ENCODE data around the gene ZMYND12.

The ZMYND12 gene

GRCh38 chr1:42434340-42434739, 21.5 kb downstream of the ZMYND12 start:
- no peak for DNase-seq

DNA sequence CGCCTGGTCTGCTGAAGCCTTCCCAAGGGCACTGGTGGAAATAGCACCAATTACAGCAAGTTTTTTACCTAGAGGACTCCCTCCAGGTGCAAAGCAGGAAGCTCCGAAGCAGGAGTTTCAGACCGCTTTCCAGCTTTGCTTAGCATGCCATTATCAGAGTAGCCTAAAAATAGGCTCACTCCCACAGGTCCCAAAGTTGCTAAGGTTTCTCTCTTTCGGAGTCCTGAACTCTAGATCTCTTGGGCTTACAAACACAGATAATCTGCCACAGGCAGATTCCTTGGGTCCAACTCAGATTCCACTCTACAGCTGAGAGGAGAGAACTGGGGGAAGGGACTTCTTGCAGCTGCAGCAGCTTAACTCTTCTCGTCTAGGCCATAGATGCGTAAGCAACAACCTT, 22.5 kb downstream of the ZMYND12 start:
- DNase-seq = no peak

GRCh38 chr1:42432714-42433113, 23.1 kb downstream of the ZMYND12 start:
- DNase-seq = no peak

DNA sequence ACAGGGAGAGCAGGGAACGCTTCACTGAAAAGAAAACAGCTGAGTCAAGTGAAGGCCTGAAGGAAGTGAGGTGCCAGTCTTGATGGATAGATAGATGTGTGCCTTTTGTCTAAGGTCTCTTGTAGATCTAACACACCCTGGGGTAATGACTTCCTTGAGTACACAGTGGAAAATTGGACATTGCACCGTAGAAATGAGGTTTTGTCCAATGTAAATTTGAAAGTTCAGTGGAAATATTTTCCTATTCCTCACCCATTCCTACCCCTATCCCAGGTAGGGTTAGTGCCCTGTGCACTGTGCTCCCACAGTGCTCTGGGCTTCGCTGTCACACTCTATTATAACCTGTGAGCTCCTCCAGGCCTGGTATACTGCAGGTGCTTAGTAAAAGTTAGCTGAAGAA, 24.3 kb downstream of the ZMYND12 start:
- no peak for DNase-seq

GRCh38 chr1:42430286-42431135, 25.3 kb downstream of the ZMYND12 start:
- no peak for DNase-seq

DNA sequence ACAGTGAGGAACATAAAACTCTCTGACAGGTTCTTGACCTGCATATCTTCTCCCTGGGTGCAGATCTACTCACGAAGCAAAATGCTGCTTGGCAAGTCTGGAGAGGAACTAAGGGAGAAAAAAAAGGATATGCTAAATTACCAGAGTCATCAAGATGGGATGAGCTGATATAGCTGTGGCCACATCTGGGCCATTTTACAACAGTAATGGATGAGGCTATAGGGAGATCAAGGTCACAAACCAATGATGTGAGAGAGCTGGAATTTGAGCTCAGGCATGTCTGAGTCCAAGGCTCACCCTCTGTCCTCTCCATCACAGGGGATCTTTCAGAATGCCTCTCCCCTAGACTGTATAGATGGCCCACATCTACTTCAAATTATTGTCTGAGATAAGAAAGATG, 26.2 kb downstream of the ZMYND12 start:
- no peak for DNase-seq

- DNase-seq = no peak
These were observed 28.6 kb downstream of the ZMYND12 start for GRCh38 chr1:42427240-42427639.

- DNase-seq = no peak
These were observed 31.6 kb downstream of the ZMYND12 start for GRCh38 chr1:42424201-42424600.

DNA sequence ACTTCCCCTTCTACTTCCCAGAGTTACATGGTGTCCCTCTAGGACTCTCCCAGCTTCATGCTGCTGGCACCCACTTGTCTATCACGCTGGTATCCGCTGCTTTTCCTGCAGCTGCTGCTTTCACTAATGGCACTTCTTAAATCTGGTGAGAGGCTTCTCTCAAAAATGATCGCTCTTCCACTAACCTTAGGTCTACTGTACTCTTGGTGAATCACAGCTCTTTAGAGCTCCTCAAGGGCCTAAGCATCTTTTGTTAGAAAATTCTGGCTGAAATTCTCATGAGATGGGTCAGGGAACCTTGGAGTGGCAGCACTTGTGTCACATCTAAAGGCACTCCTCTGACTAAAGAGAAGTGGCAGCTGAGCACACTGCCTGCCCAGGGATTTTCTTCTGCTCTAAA, 32.1 kb downstream of the ZMYND12 start:
- DNase-seq = no peak

- no peak for DNase-seq
These were observed 33.1 kb downstream of the ZMYND12 start for GRCh38 chr1:42422737-42423136.

- no peak for DNase-seq
These were observed 34.8 kb downstream of the ZMYND12 start for GRCh38 chr1:42420911-42421585.

DNA sequence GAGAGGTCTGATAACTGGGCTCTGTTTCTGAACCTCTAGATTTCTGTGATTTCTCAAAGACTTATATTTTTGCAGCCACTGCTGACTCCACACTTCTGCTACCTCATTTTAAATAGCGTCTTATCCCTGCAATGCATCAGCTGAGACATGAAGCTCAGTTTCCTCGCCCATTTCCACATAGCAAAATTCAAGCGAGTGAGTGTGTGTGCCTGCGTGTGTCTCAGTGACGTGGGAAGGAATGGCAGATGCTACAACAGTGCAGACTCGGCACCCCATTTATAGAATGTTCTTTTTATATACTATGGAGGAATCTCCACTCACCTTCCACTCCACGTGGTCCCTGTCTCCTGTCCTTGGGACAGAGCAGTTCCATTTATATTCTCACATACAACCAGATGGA, 35.7 kb downstream of the ZMYND12 start:
- no peak for DNase-seq

DNA sequence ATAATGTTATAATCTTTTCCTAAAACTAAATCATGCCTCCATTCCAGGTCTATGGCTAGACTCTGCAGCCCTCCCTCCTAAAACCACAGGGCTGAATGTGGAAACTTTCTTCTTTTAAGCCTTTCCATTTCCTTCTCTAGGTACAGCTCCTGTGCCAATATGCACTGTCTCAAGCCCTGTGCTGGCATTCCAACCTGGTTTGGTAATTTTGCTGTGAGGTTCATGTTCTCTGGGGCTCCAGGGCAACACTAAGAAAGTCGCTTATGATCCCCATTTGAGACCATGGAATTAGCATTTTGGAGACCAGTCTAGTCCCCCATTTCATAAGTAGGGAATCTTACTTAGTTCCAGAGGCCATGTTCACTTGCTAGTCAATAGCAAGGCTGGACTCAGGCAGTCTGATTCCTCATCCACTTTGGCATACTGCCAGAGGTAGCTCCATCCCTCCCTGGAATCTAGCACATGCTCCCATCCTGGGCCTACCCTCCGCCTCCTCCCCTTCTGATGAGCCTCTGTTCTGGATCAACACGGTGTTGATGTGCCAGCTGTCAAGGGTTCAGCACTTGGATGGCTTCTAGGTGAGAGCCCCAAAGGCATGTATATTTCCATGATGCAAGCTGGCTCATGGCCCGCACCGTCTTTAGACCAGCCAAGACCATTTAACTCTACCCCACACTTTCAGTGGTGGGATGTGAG, 36.5 kb downstream of the ZMYND12 start:
- no peak for DNase-seq

DNA sequence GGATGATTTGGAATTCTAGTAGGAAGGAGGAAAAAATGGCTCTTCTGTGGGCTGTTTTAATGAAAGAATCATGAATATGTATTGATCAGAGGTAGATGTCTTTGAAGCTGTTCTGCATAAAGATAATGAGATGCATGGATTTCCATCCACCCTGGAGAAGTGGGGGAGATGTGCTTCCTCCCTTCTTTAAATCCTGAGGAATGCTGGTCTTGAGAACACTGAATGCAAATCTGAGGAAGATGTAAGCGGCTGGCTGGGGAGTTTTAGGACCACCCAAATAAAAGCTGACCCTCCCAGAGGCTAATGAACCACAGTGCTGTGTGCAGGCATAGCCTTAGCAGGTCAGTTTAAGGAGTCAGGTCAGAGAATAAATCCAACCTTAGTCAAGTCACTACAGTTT, 37.3 kb downstream of the ZMYND12 start:
- DNase-seq = no peak

DNA sequence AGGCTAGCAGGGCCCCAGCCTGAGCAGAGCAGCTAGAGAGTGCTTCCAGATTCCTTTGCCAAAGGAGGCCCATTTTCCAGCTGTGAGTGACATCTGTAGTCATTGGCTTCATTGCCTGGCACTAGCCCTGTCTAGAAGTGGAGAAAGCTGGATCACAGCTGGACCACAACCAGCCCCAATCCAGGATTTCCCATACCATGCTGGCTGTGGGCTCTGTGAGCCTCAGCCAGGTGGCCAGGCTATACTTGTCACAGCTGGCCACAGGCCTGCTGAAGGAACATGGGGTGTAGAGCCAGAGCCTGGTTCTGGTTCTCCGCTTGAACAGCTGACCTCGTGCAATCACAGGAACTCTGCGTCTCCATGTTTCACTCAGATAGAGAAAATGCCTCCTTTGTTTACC, 38.7 kb downstream of the ZMYND12 start:
- no peak for DNase-seq

- DNase-seq = no peak
These were observed 41.0 kb downstream of the ZMYND12 start for GRCh38 chr1:42414551-42415496.

GRCh38 chr1:42403880-42404400, 51.9 kb downstream of the ZMYND12 start:
- DNase-seq = no peak

DNA sequence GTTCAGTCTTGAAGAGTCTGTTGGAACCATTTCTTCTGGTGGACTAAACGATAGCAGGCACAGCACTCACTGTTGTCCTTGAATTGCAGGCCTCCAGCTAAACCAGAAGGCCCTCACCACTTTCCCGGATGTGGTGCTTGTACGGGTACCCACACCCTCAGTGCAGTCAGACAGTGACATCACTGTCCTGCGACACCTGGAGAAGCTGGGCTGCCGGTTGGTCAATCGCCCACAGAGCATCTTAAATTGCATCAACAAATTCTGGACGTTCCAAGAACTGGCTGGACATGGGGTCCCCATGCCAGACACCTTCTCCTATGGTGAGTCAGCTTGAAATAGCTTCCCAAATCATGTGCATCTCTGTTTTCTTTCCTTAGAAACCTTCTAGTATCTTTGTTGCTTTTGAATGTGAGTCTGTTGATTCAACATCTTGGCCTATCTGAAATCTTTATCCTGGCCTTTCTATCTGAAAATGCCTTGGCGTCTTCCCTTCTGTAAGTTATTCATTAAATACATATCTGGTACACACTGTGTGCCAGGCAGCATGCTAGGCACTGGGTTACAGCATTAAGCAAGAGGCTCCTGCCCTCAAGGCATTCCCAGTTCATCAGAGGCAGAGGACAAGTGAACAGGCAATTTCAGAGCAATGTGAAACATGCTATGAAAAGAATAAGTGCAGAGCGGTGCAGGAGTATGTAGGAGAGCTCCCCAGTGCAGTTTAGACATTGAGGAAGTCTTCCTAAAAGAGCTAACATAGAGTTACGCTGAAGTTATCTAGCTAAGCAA, 56.3 kb downstream of the ZMYND12 start:
- DNase-seq = no peak

- no peak for DNase-seq
These were observed 62.6 kb downstream of the ZMYND12 start for GRCh38 chr1:42392967-42393848.

DNA sequence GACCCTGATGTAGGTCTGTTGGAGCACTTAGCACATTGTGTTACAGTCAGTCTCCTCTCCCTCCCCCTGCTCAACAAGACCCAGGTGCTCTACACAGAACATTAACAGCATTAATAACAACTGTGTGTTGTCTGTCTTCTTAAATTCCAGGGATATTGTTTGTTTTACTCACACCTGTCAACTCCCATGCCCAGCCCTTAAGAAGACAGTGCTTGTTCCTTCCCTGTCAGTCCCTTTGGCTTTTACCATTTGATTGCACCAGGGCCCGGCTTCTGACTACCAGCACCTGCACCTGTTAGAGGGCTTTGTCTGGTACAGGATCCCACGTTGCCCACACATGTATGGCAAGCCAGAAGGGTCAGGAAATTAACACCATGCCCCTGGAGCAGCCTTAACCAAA, 63.6 kb downstream of the ZMYND12 start:
- DNase-seq = no peak

GRCh38 chr1:42386051-42386450, 69.8 kb downstream of the ZMYND12 start:
- no peak for DNase-seq
